Fibroblast of skin of abdomen (primary cell): ENCODE results near the gene ANKRD30B.
"Not testable (repeated sequence)": the region's sequence is repeated elsewhere in the genome, so short reads cannot be mapped to it uniquely, and the experiment has no call there.

Source experiments
- DNase-seq: peaks from one replicate; pipeline ENCODE4 v3.0.0-alpha.2; 2013

ANKRD30B gene

DNA sequence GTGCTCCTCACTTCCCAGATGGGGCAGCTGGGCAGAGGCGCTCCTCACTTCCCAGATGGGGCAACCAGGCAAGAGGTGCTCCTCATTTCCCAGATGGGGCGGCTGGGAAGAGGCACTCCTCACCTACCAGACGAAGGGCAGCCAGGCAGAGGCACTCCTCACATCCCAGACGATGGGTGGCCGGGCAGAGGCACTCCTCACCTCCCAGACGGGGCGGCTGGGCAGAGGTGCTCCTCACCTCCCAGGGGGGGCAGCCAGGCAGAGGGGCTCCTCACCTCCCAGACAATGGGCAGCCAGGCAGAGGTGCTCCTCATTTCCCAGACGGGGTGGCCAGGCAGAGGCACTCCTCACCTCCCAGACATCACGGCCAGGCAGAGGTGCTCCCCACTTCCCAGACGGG is 110.5 kb downstream of the ANKRD30B start:
- DNase-seq, result not testable (repeated sequence)

DNA sequence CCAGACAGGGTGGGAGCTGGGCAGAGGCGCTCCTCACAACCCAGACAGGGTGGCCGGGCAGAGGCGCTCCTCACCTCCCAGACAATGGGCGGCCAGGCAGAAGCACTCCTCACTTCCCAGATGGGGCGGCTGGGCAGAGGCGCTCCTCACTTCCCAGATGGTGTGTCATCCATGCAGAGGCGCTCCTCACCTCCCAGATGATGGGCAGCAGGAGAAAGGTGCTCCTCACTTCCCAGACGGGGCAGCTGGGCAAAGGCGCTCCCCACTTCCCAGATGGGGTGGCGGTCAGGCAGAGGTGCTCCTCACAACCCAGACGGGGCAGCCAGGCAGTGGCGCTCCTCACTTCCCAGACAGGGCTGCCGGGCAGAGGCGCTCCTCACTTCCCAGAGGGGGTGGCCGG is 112.0 kb downstream of the ANKRD30B start:
- not testable (repeated sequence) for DNase-seq

DNA sequence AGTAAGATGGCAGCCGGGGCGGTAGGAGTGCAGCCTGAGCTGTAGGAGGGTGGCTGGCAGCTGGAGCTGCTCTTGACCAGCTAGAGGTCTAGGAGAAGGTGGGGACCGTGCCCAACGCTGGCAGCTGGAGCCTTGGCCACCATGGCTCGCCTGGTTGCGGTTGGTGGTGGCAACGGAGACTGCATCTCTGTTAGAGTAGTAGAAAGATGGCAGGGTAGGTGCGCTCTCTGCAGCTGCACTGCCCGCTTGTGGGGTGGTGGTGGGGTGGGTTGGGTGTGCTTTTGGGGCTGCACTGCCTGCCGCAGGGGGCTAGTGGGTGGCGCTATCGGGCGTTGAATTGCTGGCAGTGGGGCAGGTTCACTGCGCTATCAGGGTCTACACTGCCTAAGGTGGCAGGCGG is 118.5 kb downstream of the ANKRD30B start:
- DNase-seq, result not testable (repeated sequence)

DNA sequence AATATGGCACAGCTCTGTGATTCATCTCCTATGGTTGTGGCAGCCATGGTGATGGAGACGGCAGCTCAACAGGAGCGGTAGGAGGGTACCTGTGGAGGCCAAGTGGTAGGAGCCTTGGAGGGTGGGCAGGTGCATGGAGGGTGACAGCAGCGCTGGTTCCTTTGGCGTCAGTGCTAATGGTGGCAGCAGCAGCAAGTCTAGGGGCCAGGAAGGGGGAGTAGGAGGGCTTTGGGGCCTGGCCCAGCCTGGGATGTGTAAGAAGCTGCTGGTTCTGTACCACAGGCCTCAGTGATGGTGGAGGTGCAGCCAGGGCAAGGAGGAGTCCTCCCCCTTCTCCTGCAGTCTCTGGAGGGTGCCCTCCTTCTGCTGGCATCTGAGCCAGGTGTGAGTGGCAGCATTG is 120.0 kb downstream of the ANKRD30B start:
- not testable (repeated sequence) for DNase-seq

DNA sequence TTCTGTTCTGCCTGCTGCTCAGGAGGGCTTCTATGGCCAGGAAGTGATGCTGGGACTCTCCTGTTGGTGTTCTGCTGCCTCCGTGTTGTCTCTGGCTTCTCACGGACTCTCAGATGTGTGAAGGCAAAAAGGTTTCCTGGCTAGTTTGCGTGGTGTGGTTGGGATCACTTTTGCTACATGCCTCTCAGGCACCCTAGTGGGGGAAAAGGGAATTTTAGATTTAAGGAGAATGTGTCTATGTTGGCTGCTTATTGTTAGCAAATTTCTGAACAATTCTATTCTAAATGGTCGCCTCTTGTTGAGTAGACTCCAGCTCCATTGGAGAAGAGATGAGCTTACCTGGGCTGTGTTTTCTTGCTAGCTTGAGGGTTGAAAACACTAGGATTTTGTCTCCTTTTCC is 120.9 kb downstream of the ANKRD30B start:
- DNase-seq, result not testable (repeated sequence)

DNA sequence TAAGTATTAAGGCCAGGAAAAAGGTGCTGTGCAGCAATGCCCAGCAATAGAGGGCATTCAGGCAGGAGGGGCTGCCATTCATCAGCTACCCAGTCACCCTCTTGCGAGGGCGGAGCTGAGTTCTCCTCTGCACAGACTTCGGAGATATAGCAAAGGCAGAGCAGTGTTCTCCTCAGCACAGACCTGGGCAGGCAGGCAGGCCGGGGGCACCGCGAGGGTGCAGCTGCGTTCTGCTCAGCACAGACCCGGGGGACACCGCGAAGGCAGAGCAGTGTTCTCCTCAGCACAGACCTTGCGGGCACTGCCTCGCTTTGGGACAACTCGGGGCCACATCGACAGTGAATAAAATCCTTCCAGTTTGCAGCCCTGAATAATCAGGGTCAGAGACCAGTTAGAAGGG is 130.9 kb downstream of the ANKRD30B start:
- DNase-seq, result not testable (repeated sequence)

DNA sequence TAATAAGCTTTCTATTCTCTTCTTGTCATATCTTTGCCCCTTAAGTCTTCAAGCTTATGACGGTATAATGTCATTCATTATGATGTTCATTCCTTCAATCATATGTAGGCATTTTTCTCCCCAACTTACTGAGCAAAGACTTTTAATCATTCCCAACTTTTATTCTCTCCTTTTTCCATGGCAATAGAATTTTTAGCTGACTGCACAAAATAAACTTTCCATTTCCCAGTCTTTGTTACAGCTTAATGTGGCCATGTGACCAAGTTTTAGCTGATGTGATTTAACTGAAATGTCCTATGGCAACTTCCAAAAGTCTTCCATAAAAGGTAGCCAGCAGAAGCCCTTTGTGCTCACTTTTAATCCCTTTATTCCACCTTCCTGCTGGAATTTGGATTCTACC is 152.5 kb downstream of the ANKRD30B start:
- no peak for DNase-seq
